GM21717 (cell line): ENCODE measurements around the gene VWF.
A peak's percentile ranks its signal among the peaks of the same experiment; 100 is the strongest.
"Not testable (repeated sequence)": the region's sequence is repeated elsewhere in the genome, so short reads cannot be mapped to it uniquely, and the experiment has no call there.

Experiments used
- ATAC-seq: cut with Tn5 transposase; IDR thresholded peaks from one replicate; pipeline ENCODE4 v1.9.1; 2021; ENCODE audit warnings: mild to moderate bottlenecking, moderate library complexity; ENCODE audit not compliant: unreplicated experiment

Gene VWF

DNA sequence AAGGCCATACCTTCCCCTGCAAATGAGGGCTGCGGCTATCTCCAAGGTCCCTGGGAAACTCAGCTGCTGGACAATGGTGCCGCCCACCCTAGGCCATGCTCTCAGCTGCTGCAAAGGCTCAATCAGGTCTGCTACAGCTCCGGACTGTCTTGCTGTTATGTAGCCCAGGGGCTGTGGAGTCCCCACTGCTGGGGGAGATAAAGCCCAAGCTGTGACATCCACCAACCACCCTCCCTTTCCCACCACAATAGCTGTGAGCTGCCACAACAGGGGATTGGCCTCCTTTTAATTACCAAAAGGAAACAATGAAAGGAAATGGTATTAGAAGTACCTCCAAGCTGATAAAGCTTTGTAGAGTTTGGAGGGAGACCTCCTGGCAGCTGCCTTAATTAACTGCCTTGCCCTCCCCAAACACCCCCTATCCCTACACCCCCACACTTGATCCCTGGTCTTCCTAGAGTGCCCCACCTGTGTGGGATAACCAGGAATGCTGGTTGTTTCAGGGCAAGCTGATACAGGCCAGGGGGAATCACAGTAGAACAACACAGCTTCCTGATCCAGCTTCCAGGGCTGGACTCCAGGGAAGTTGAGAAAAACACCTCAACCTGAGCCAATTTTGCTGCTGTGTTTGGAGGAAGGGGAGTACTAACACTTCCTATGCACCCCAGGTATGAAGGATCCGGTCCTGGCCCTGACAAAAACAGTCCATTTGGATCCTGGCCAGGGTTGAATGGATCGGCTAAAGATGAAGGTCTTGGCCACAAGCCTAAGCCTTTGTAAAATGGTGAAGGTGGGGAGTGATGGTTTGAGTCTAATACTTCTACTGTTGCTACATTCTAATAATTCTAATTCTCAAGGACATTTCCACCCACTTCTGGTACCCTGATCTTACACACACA, at the start of gene VWF:
Gene VWF (minus strand): TSS at position 260 of the 899 bp plus-strand sequence. CDS start 1,474 bp downstream, outside the sequence.
- ATAC-seq = no peak

DNA sequence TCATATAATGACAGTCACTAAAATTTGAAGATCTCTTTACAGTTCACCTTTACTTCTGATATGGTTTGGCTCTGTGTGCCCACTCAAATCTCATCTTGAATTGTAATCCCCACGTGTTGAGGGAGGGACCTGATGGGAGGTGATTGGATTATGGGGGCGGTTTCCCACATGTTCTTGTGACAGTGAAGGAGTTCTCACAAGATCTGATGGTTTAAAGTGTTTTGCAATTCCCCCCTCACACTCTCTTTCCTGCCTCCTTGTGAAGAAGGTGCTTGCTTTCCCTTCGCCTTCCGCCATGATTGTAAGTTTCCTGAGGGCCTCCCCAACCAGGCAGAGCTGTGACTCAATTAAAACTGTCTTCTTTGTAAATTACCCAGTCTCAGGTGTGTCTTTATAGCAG, 48.4 kb upstream of the VWF start:
- ATAC-seq = no peak

DNA sequence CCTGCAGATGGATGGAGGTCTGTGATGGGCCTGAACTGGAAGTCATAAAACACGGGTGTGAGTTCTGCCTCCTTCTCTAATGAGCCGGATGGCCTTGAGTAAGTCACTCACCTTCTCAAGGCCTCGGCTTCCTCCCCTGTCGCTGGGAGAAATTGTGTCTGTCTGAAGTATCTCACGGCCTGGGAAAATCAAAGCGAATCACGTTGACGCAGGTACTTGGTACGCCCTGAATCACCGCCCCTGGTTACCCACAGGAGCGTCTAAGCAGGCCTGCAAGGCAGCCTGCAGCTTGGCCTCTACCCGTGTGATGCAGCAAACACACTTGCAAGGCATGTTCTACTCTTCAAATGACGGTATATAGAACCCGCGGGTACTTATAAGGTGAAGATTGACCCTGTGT, 47.6 kb upstream of the VWF start:
- ATAC-seq = no peak

DNA sequence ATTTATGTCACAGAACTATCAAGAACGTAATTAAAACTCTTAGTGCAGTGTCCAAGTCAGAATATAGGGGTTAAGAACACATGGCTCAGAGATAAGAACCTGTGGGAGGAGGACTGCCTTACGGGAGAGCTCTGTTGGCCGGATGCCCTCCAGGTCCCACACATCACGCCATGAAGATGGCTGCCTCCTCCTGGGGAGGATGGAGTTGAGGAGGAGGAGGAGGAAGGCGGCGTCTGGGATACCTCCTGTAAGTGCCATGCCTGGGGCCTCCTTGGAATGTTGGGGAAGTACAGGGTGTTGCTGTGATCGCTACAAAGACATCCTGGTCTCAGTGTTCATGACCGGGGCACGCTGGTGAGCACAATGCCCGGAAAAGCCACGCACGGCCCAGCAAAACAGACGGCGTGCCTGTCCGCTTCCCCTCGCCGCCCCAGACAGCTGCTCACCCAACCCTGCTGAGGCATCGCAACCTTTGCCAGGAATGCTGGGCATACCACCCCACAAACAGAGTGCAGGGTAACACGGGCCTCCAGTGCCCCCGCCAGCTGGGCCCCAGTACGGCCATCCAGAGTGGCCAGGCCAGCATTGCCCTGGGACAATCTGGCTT, 47.0 kb upstream of the VWF start:
- no peak for ATAC-seq

DNA sequence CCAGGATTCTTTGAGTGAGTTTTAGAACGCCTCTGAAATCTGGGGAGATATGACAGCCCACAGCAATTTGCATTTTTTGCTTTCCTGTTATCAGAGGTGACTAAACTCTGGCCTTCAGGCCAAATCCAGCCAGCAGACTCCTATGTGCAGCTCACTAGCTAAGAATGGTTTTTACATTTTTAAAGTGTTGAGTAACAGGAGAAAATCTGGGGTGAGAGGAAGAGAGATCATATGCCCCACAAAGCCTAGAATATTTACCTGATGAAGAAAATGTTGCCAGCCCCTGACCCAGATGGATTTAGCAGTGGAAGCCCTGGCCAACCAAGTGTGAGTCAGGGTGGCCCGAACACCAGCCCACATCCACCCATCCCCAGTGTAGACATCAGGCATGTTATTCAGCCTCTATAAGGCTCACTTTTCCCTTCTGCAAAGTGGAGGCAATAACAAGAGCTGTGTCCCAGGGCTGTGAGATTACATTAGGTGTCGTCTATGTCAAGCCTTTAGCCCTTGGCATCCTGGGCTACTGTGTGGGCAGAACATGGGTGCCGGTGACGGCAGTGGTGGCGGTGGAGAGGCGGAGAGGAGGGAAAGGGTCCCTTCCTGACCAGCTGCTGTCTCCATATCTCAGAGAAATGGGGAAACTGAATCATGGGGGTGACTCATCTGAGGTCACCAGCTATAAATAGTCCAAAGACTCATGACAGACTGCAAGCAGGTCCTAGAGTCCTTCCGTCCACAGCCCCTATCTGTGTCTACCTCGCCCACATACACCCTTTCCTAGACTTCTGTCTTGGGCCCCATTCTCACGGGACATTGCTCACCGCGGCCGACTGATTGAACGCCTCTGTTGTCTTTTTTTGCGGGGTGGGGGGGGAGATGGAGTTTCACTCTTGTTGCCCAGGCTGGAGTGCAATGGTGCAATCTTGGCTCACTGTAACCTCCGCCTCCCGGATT, 43.1 kb upstream of the VWF start:
- ATAC-seq = peak; percentile 69

DNA sequence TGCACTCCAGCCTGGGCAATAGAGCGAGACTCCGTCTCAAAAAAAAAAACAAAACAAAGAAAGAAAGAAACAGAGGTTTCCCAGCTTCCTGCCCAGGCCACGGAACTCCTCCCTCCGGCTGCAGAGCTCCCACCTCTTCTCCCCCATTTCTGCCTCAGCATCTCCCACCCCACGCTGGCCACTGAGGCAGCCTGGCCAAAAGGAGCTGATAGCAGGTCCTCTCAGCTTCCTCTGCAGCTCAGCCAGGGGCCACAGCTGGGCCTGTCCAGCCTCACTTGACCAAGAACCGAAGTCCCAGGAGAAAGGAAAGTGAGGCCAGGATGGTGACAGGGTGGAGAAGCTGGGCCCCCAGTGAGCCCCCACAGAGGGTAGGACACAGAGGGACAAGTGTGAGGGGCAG, 42.3 kb upstream of the VWF start:
- no peak for ATAC-seq

DNA sequence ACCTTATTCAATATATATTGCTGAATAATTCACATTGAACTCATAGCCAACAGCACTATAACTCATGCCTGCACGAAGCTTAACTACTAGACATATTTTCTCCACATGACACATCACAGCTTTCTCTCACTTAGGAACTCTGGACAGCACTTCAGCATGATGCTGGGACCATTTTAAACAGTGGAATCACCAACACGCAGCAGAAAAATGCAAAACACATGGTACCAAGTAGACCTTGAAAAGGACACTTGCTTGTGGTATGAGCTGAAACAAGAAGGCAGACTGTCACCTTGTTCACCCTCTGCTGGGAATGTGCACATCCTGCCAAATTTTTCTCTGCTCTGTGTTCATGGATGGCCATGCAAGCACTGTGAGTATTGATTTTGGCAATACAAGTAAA, 40.9 kb upstream of the VWF start:
- ATAC-seq = no peak

DNA sequence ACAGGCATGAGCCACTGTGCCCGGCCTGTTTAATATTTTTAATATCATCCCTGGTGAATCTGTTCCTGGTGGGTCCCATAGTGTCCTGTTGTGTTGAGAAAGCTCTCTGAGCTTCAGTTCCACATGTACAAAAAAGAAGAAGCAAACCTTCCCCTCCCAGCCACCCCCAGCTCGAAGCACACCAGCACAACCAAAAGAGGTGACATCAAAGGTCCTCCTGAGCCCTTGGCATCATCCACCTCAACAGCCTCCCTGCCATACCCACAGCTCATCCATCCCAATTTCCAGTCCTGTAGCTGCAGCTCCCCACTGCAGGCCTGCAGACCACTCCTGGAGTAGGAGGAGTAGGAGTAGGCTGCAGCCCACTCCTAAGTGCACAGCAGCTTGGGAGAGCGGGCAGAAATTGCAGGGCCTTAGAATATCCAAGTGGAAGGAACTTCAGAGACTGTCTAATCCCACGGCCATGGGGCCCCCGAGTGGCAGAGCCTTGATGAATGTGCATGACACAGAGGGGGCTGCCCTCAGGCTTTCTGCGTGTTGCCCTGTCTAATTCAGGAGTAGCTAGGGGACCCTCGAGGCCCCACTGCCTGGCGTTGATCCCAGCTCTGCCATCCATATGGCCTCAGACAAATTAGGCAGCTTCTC, 39.1 kb upstream of the VWF start:
- ATAC-seq = no peak

DNA sequence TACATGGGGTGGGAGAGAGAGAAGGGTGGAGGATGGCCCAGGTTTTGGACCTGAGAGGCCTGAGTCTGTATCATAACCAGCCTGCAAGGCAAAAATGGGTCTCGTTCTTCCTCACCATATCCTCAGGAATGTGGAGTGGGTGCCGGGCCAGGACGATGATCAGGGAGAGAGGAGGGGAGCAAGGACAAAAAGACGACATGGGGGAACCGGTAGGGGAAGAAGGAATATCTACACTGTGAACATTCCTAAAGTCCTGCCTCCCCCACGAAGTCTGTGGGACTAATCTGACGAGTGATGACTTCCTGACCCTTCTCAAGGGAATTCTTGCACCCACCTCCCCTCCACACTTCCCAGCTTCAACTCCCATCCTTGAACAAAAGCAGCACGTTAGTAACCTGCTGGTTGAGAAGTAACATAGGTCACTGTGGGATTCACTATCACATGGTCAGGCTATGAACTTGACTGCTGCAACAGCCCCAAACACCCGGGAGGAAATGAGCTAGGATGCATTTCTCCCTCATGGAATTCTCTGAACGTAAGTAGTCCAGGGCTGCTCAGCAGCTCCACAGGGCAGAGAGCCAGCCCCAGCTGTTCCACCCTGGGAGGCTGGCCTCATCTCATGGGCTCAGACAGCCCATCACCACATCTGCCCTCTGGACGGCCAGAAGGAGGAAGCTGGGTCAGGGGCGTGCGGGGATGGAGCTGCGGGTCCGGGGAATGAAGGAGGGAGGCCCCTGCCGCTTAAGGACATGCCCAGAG, 36.8 kb upstream of the VWF start:
- no peak for ATAC-seq

DNA sequence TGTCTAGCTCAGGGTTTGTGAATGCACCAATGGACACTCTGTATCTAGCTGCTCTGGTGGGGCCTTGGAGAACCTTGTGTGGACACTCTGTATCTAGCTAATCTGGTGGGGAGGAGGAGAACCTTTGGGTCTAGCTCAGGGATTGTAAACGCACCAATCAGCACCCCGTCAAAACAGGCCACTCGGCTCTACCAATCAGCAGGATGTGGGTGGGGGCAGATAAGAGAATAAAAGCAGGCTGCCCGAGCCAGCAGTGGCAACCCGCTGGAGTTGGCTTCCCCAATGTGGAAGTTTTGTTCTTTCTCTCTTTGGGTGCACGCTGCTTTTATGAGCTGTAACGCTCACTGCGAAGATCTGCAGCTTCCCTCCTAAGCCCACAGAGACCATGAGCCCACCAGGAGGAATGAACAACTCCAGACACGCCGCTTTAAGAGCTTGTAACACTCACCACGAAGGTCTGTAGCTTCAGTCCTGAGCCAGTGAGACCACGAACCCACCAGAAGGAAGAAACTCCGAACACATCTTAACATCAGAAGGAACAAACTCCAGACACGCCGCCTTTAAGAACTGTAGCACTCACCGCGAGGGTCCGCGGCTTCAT, 35.7 kb upstream of the VWF start:
- ATAC-seq = not testable (repeated sequence)

DNA sequence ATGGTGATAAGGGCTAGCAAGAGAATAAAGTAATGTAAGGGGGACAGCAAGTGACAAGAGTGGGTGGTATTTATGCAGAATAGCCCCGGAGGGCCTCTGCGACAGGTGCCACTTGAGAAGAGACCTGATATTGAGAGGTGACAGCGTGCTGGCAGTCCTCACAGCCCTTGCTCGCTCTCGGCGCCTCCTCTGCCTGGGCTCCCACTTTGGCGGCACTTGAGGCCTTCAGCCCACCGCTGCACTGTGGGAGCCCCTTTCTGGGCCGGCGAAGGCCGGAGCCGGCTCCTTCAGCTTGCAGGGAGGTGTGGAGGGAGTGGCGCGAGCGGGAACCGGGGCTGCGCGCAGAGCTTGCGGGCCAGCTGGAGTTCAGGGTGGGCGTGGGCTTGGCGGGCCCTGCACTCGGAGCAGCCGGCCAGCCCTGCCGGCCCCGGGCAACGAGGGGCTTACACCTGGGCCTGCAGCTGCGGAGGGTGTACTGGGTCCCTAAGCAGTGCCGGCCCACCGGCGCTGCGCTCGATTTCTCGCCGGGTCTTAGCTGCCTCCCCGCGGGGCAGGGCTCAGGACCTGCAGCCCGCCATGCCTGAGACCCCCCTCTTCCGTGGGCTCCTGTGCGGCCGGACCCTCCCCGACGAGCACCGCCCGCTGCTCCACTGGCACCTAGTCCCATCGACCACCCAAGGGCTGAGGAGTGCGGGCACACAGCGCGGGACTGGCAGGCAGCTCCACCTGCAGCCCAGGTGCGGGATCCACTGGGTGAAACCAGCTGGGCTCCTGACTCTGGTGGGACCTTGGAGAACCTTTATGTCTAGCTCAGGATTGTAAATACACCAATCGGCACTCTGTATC, 34.9 kb upstream of the VWF start:
- not testable (repeated sequence) for ATAC-seq

DNA sequence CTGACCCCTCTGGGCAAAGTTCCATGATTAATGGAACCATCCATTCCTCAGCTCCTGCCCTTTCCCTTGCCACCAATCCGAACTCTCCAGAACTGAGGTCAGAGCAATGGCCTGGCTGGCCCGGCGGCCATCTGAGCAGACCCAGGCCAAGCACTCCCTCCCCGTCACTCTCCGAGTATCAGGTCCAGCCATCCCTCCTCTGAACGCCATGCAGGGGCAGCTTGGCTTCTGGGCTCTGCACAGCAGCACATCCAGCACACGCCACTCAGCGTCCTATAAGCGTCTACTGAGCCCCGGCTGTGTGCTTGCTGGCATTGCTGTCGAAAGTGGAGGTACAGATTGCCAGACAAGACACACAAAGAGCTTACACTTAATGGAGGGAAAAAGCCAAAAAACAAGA, 34.3 kb upstream of the VWF start:
- ATAC-seq = no peak

DNA sequence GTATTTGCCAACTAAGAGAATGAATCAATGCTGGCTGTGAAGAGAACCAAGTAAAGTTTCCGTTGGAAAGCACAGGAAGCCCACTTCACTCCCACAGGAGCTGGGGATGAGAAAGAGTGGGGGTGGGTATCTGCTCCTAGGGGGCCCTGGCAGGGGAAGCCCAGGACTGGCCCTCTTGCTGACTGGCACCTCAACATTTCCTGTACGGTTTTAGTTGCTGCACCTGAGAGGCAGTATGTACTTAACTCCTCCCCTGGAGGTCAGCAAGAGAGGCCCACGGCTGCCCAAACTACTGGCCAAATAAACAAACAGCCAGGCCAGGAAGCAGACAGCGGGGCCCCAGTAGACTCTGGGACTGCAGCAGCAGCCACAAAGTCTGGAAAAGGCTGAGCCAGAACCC, 33.8 kb upstream of the VWF start:
- ATAC-seq = no peak

DNA sequence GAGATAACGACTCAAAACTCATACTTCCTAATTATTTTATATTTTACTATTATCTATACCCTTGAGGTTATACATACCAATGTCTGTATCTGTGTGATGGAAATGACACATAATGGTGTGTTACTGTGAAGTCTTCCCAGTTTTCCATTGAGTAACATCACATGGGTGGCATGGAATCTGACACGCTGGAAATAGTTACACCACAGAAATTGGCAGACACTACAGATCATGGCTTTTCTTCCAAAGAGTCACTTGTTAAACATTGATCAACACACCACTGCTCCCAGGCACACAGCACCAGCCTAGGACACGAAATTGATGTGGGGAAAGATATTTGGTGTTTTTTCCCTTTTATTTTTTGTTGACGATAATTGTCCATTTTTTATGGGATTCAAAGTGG, 33.0 kb upstream of the VWF start:
- ATAC-seq = no peak

DNA sequence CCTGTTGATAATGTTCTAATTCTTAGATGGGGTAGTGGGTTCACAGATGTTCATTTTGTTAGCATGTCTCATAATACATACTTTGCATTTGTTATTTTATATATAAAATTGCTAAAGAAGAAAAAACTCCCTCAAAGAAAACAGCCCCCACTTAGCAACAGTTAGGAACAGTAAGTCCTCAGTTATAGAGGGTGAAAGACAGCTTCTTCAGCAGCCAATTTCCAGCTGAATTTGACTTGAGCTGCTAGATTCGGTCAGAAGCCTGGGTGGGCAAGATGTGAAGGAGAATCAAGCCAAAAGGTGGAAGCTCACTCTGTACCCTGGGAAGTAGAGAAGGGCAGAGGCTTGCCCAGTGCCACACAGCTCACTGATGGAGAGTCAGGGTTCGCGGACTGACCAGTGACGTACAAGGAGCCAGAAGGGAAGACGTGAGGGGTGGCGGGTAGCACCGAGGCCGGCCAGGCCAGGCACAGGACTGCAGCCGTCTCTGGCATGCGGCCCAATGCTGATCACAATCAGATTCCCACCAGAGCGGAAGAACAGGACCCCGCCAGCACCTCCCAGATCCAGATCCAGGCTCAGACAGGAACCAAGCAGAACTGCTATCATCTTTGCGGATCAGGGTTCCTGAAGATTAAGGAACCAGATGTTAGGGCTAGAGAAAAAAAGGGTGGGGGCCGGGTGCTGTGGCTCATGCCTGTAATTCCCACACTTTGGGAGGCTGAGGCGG, 30.4 kb upstream of the VWF start:
- ATAC-seq = no peak

DNA sequence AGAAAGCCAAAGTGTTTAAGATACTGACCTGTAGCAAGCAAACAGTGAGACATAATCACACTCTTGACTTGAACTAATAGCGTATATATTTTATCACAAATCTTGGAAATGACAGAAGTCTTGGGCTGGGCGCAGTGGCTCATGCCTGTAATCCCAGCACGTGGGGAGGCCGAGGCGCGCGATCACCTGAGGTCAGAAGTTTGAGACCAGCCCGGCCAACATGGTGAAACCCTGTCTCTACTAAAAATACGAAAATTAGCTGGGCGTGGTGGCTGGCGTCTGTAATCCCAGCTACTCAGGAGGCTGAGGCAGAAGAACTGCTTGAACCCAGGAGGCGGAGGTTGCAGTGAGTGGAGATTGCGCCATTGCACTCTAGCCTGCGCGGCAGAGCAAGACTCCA, 24.3 kb upstream of the VWF start:
- not testable (repeated sequence) for ATAC-seq

DNA sequence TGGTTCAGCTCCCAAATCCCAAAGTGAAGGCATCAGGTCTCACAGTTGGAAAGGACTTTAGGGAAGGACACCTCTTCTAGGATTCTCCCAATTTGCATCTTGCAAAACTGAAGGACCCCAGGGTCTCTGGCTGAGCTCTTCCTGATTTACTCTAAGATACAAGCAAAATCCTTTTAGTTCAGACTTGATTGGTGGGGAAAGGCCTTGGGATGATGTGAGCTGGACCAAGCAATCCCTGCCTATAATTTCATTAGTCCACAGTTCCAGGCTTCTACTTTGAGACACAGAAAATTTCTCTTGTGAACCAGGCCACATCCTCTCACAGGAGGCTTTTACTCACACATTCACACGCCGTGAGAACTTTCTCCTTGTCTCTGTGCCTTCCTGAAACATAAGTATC, 23.6 kb upstream of the VWF start:
- no peak for ATAC-seq

DNA sequence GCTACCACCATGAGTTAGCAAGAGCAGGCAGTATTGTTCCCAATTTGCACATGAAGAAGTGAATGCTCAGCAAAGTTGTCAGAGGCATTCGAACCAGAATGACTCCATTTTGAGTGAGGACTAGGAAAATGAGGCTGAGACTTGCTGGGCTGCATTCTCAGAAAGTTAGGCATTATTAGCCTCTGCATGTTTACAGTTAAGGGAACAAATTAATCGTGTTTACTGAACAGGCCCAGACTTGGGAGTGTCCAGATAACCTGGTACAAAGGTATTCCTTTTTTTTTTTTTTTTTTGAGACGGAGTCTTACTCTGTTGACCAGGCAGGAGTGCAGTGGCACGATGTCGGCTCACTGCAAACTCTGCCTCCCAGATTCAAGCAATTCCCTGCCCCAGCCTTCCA, 22.5 kb upstream of the VWF start:
- ATAC-seq = no peak
